Measurements from ENCODE around the gene PHACTR3.

DNA sequence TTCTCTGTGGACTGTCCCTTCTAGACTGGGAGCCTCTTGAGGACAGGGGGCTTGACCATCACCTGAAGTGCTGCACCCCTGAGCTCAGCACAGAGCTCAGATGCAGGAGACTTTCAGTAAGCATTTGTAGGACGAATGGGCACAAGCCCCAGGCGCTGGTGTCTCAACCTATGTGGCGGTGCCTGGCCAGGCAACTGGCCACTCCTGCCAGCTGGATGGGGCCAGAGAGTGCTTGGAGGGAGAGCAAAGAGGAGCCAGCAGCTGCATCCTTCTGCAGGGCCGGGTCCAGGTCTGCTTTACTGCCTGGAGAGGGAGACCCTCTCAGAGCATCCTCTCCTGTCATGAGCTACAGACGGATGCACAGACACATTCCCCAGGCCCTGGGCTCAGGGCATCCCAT lies 4.5 kb downstream of the PHACTR3 start:
- TF ChIP-seq, protein P1, sequence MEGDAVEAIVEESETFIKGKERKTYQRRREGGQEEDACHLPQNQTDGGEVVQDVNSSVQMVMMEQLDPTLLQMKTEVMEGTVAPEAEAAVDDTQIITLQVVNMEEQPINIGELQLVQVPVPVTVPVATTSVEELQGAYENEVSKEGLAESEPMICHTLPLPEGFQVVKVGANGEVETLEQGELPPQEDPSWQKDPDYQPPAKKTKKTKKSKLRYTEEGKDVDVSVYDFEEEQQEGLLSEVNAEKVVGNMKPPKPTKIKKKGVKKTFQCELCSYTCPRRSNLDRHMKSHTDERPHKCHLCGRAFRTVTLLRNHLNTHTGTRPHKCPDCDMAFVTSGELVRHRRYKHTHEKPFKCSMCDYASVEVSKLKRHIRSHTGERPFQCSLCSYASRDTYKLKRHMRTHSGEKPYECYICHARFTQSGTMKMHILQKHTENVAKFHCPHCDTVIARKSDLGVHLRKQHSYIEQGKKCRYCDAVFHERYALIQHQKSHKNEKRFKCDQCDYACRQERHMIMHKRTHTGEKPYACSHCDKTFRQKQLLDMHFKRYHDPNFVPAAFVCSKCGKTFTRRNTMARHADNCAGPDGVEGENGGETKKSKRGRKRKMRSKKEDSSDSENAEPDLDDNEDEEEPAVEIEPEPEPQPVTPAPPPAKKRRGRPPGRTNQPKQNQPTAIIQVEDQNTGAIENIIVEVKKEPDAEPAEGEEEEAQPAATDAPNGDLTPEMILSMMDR (IDR thresholded peaks at IDR 0.05; ENCODE audit: low read length), result no peak
- no peak for TF ChIP-seq EZH2 (IDR thresholded peaks at IDR 0.05; ENCODE audit: borderline replicate concordance, low read length)

All from OCI-LY1 (cell line).